HL-60 (cell line): Measurements from ENCODE around the gene LMF1.
A peak's percentile ranks its signal among the peaks of the same experiment; 100 is the strongest.

ENCODE experiments used
- DNase-seq, 2 experiments: peaks; one replicate each; pipeline ENCODE4 v3.0.0-alpha.2; 2010 to 2020; ENCODE audit warnings: low read depth in 1 of 2, low spot score in 1 of 2
- H3K27ac ChIP-seq: fragments of 250-450 bp; sonication (Bioruptor Pico); replicated peaks from 2 replicates; pipeline ENCODE4 v1.5.1; 2020; ENCODE audit warnings: mild to moderate bottlenecking, moderate library complexity
- H3K27me3 ChIP-seq: fragments of 250-450 bp; sonication (Bioruptor Pico); 2 replicates; pipeline ENCODE4 v1.5.1; 2021; ENCODE audit warnings: mild to moderate bottlenecking, moderate library complexity; ENCODE audit not compliant: insufficient read depth, poor library complexity, severe bottlenecking
- H3K4me3 ChIP-seq: replicated peaks from 2 replicates; pipeline ENCODE4 v1.5.1; 2011; ENCODE audit warnings: mild to moderate bottlenecking, control low read depth, low read length; ENCODE audit not compliant: insufficient read depth
- CTCF ChIP-seq: IDR thresholded peaks from one replicate; pipeline ENCODE4 v1.5.1; 2011; ENCODE audit warnings: low read length, control low read depth, inconsistent platforms; ENCODE audit not compliant: insufficient read depth
- GABPA ChIP-seq: IDR thresholded peaks from 2 replicates; pipeline ENCODE4 v1.6.1; 2012; ENCODE audit warnings: low read depth
- POLR2AphosphoS5 ChIP-seq: IDR thresholded peaks from 2 replicates; pipeline ENCODE4 v1.6.1; 2012; ENCODE audit warnings: low read depth
- REST ChIP-seq: IDR thresholded peaks from 2 replicates; pipeline ENCODE4 v1.6.1; 2012; ENCODE audit warnings: low read depth; ENCODE audit not compliant: insufficient replicate concordance
- SPI1 ChIP-seq: IDR thresholded peaks from 2 replicates; pipeline ENCODE4 v1.6.1; 2012; ENCODE audit warnings: low read depth, mild to moderate bottlenecking, borderline replicate concordance

LMF1 gene

GRCh38 chr16:989354-989814, 18.6 kb upstream of the LMF1 start:
- H3K4me3 ChIP-seq, result no peak overlapping the region
- no peak overlapping the region for H3K27ac ChIP-seq
- no peak for DNase-seq
- TF ChIP-seq SPI1, result no peak
- TF ChIP-seq REST, result no peak
- TF ChIP-seq GABPA, result no peak
- TF ChIP-seq POLR2AphosphoS5, result no peak
- TF ChIP-seq CTCF, result no peak
- H3K27me3 ChIP-seq, result no peaks in the 10 kb centered on the region

GRCh38 chr16:988471-989353, 17.9 kb upstream of the LMF1 start:
- Histone ChIP-seq H3K27me3 (peaks cover 3% of the 10 kb centered on the region), H3K4me3 (no peak overlapping the region), H3K27ac (no peak overlapping the region)
- TF ChIP-seq POLR2AphosphoS5 (no peak), SPI1 (peak; percentile 52; the same call in 1 of the 2 replicates)
- DNase-seq, result no peak

- Histone ChIP-seq H3K4me3 (no peak overlapping the region), H3K27me3 (peaks cover 8% of the 10 kb centered on the region), H3K27ac (no peak overlapping the region)
- no peak for TF ChIP-seq SPI1
- no peak for TF ChIP-seq REST
- TF ChIP-seq GABPA, result no peak
- TF ChIP-seq CTCF, result no peak
- no peak for TF ChIP-seq POLR2AphosphoS5
- DNase-seq, result no peak
Observed at GRCh38 chr16:987906-988305, 17.1 kb upstream of the LMF1 start.

DNA sequence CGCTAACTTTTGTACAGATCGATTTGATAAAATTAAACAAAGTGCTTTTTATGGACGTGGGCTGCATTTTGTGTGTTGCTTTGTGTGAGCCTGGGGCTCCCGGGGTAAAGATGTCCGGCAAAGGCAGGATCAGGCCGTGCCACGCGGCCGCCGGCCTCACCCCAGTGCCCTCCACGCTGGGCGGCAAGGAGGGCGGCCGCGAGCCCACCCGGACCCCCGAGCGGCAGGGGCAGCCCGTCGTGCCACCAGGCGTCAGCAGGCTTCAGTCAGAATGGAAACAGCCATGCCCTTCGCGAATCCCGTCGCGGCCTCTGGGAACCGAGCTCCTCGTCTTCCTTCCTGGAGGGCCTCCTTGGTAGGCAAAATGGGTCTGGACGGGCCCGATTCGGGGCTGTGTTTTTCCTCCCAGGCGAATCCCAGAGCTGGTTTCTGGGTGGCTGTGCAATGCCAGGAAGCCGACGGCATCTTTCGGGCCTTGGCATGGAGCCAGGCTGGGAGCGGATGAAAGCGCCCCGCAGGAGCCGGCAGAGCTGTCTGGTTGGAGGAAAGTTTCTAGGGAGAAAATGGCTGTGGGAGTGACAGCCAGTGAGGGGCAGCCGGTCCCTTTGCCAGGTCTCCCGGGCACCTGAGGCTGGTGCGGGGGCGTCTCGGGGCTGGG, 16.3 kb upstream of the LMF1 start:
- Histone ChIP-seq H3K27ac (no peak overlapping the region), H3K4me3 (no peak overlapping the region), H3K27me3 (peaks cover 16% of the 10 kb centered on the region)
- no peak for DNase-seq
- TF ChIP-seq POLR2AphosphoS5 (no peak), REST (no peak), SPI1 (no peak), CTCF (no peak), GABPA (no peak)
